HL-60 (cell line): ENCODE results near the gene DUSP6.

Experiments used
- DNase-seq, 2 experiments: peaks; one replicate each; pipeline ENCODE4 v3.0.0-alpha.2; 2010 to 2020; ENCODE audit warnings: low read depth in 1 of 2, low spot score in 1 of 2
- H3K27ac ChIP-seq: fragments of 250-450 bp; sonication (Bioruptor Pico); replicated peaks from 2 replicates; pipeline ENCODE4 v1.5.1; 2020; ENCODE audit warnings: mild to moderate bottlenecking, moderate library complexity
- H3K27me3 ChIP-seq: fragments of 250-450 bp; sonication (Bioruptor Pico); 2 replicates; pipeline ENCODE4 v1.5.1; 2021; ENCODE audit warnings: mild to moderate bottlenecking, moderate library complexity; ENCODE audit not compliant: insufficient read depth, poor library complexity, severe bottlenecking
- H3K4me3 ChIP-seq: replicated peaks from 2 replicates; pipeline ENCODE4 v1.5.1; 2011; ENCODE audit warnings: mild to moderate bottlenecking, control low read depth, low read length; ENCODE audit not compliant: insufficient read depth
- GABPA ChIP-seq: IDR thresholded peaks from 2 replicates; pipeline ENCODE4 v1.6.1; 2012; ENCODE audit warnings: low read depth
- POLR2AphosphoS5 ChIP-seq: IDR thresholded peaks from 2 replicates; pipeline ENCODE4 v1.6.1; 2012; ENCODE audit warnings: low read depth
- SPI1 ChIP-seq: IDR thresholded peaks from 2 replicates; pipeline ENCODE4 v1.6.1; 2012; ENCODE audit warnings: low read depth, mild to moderate bottlenecking, borderline replicate concordance
- TF ChIP-seq, protein P1 (sequence below): IDR thresholded peaks from one replicate; pipeline ENCODE4 v1.5.1; 2011; ENCODE audit warnings: low read length, control low read depth, inconsistent platforms; ENCODE audit not compliant: insufficient read depth
- TF ChIP-seq, protein P2 (sequence below): IDR thresholded peaks from 2 replicates; pipeline ENCODE4 v1.6.1; 2012; ENCODE audit warnings: low read depth; ENCODE audit not compliant: insufficient replicate concordance

The DUSP6 gene

DNA sequence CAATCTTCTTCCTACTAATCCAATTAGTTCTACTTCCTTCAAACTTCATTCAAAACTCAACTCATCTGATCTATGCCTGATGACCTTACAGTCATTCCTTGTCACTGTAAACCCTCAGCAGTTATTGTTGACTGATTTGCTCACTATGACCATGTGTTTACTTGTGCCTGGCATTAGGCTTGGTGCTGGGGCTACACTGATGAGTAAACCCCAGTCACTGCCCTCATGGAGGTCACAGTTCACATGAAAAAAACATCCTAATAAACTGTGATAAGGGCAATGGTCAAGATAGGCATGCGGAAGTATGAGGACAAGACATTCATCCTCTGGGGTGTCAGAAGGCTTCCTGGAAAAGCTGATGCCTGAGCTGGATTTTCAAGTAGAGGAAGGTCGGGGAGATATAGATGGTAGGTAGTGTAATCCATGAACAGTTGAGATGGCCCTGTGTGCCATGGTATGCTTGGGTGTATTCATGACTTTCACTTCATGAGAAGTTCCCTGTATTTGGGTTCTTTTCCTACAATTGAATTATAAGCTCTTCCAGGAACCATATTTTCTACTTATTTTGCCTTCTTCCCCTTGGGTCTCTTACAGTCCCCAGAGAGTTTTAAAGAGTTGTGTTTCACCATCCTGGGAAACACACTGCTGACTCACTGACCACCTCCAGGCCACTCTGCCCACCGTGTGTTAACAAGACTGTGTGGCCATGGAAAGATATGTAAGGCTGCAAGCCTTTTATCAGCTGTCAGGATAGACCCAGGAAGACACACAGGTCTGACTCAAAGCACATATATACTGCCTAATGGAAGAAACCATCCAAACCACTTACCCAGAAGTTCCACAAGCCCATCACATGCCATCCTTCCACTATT lies 38.7 kb upstream of the DUSP6 start:
- H3K4me3 ChIP-seq, result no peak overlapping the region
- TF ChIP-seq, protein P1, sequence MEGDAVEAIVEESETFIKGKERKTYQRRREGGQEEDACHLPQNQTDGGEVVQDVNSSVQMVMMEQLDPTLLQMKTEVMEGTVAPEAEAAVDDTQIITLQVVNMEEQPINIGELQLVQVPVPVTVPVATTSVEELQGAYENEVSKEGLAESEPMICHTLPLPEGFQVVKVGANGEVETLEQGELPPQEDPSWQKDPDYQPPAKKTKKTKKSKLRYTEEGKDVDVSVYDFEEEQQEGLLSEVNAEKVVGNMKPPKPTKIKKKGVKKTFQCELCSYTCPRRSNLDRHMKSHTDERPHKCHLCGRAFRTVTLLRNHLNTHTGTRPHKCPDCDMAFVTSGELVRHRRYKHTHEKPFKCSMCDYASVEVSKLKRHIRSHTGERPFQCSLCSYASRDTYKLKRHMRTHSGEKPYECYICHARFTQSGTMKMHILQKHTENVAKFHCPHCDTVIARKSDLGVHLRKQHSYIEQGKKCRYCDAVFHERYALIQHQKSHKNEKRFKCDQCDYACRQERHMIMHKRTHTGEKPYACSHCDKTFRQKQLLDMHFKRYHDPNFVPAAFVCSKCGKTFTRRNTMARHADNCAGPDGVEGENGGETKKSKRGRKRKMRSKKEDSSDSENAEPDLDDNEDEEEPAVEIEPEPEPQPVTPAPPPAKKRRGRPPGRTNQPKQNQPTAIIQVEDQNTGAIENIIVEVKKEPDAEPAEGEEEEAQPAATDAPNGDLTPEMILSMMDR, result no peak
- TF ChIP-seq SPI1 (no peak), POLR2AphosphoS5 (no peak), GABPA (no peak)
- TF ChIP-seq, protein P2, sequence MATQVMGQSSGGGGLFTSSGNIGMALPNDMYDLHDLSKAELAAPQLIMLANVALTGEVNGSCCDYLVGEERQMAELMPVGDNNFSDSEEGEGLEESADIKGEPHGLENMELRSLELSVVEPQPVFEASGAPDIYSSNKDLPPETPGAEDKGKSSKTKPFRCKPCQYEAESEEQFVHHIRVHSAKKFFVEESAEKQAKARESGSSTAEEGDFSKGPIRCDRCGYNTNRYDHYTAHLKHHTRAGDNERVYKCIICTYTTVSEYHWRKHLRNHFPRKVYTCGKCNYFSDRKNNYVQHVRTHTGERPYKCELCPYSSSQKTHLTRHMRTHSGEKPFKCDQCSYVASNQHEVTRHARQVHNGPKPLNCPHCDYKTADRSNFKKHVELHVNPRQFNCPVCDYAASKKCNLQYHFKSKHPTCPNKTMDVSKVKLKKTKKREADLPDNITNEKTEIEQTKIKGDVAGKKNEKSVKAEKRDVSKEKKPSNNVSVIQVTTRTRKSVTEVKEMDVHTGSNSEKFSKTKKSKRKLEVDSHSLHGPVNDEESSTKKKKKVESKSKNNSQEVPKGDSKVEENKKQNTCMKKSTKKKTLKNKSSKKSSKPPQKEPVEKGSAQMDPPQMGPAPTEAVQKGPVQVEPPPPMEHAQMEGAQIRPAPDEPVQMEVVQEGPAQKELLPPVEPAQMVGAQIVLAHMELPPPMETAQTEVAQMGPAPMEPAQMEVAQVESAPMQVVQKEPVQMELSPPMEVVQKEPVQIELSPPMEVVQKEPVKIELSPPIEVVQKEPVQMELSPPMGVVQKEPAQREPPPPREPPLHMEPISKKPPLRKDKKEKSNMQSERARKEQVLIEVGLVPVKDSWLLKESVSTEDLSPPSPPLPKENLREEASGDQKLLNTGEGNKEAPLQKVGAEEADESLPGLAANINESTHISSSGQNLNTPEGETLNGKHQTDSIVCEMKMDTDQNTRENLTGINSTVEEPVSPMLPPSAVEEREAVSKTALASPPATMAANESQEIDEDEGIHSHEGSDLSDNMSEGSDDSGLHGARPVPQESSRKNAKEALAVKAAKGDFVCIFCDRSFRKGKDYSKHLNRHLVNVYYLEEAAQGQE, result no peak
- H3K27ac ChIP-seq, result no peak overlapping the region
- DNase-seq, result peak in 1 of 2 experiments; percentile 28
- H3K27me3 ChIP-seq, result no peaks in the 10 kb centered on the region

DNA sequence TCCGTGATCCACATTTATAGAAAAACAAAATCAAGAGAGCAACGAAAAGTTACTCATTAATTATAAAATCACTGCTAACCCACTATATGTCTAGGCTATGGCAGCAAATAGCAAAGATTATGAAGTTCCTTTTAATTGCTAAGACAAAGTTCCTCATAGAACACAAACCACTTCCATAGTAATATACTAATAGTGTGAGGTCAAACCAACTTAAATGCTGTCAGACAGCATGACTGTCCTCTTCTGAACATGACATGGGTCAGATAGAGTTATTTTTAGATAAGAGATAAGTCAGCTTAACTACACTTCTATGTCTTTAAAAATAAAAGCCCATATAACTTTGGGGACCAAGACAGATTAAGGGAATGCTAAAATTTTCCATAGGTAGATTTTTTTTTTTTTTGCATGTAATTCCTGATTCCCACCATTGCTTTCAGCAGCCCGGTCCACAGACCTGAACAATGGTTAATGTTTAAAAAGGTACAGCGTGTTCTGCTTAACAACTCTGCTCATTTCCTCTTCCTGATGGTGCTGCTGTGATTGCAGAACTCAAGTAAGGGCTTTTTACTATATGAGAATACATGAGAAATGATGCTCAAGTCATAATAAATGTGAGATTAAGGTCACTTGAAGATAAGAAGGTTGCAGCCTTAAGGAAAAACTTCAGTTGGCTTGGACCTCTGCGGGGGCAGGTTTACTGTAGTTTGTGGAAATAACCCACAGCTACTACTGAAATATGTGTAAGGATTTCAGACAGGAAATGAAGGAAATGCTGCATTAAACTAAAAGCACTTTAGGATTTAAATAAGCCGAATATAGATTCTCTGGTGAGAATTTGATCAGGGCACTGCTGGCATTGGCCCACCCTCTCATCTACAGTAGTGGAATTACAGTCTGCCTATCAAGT lies 37.7 kb upstream of the DUSP6 start:
- DNase-seq, result no peak
- TF ChIP-seq POLR2AphosphoS5, result no peak
- peak; percentile 6; the same call in 1 of the 2 replicates for TF ChIP-seq SPI1
- no peak overlapping the region for H3K27ac ChIP-seq
- no peak overlapping the region for H3K4me3 ChIP-seq
- H3K27me3 ChIP-seq, result no peaks in the 10 kb centered on the region

DNA sequence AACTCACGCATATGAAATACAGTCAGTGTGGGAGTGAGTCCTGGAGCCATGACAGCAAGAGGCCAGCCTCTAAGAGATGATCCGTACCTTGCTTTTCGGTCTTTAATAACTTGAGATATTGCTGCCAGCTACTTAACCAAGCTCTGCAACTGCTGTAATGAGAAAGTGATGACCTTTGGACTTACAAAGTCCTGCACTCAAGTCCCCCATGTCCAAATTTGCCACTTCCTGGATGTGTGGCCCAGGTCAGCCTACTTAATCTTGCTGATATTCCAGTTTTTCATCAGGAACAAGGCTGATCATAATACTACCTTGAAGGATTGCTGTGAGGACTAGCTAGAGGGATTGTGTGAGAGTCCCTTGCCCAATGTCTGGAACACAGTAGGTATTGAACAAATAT lies 33.8 kb upstream of the DUSP6 start:
- no peak overlapping the region for H3K27ac ChIP-seq
- no peak for DNase-seq
- no peaks in the 10 kb centered on the region for H3K27me3 ChIP-seq
- TF ChIP-seq, protein P2, result no peak
- no peak overlapping the region for H3K4me3 ChIP-seq

DNA sequence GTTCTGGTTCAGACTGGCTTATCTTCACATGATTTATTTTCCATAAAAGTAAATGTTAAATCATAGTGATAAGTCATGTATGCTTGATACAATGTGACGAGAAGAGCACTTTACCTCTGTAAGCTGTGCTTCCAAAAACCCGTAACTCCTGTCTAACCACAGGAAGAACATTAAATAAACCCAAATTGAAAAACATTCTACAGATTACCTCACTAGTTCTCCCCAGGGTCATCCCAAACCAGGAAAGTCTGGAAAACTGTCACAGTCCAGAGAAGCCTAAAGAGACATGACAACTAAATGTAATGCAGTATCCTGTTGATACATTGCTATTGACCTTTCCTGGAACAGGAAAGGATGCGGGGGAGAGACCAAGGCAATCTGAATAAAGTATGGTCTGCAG lies 32.5 kb upstream of the DUSP6 start:
- H3K4me3 ChIP-seq, result no peak overlapping the region
- DNase-seq, result no peak
- TF ChIP-seq POLR2AphosphoS5, result no peak
- TF ChIP-seq, protein P1, result no peak
- no peak for TF ChIP-seq SPI1
- TF ChIP-seq, protein P2, result no peak
- no peak for TF ChIP-seq GABPA
- peak overlapping the region; percentile 59; the same call in 1 of the 2 replicates for H3K27ac ChIP-seq
- no peaks in the 10 kb centered on the region for H3K27me3 ChIP-seq
